GM19240 (cell line): ENCODE measurements around the gene SIN3B.

Experiments used
- DNase-seq: peaks from one replicate; pipeline ENCODE4 v3.0.0; 2011; ENCODE audit warnings: low spot score; ENCODE audit not compliant: insufficient read length

SIN3B gene

GRCh38 chr19:16908759-16909158 is 79.6 kb downstream of the SIN3B start:
- DNase-seq, result no peak

- DNase-seq, result no peak
Measured at GRCh38 chr19:16911046-16911445, 81.8 kb downstream of the SIN3B start.

- DNase-seq, result no peak
Measured at GRCh38 chr19:16912780-16913179, 83.6 kb downstream of the SIN3B start.

GRCh38 chr19:16914421-16914820 is 85.2 kb downstream of the SIN3B start:
- no peak for DNase-seq

- no peak for DNase-seq
Measured at GRCh38 chr19:16915135-16915534, 85.9 kb downstream of the SIN3B start.

- no peak for DNase-seq
Measured at GRCh38 chr19:16915734-16916133, 86.5 kb downstream of the SIN3B start.

GRCh38 chr19:16917401-16917800 is 88.2 kb downstream of the SIN3B start:
- no peak for DNase-seq

- DNase-seq, result no peak
Measured at GRCh38 chr19:16919496-16919895, 90.3 kb downstream of the SIN3B start.

- DNase-seq, result no peak
Measured at GRCh38 chr19:16920816-16921529, 91.8 kb downstream of the SIN3B start.

- DNase-seq, result no peak
Measured at GRCh38 chr19:16921766-16922591, 92.8 kb downstream of the SIN3B start.

GRCh38 chr19:16922592-16922934 is 93.4 kb downstream of the SIN3B start:
- DNase-seq, result no peak

GRCh38 chr19:16922949-16923348 is 93.8 kb downstream of the SIN3B start:
- no peak for DNase-seq

GRCh38 chr19:16927883-16928282 is 98.7 kb downstream of the SIN3B start:
- DNase-seq, result no peak

GRCh38 chr19:16928351-16928750 is 99.2 kb downstream of the SIN3B start:
- no peak for DNase-seq

- DNase-seq, result no peak
Measured at GRCh38 chr19:16928916-16929315, 99.7 kb downstream of the SIN3B start.
